H1 (cell line): Measurements from ENCODE around the gene RPL7A. TPM values are rescaled to one million over a fixed set of nuclear protein-coding genes. Genes with fewer than 3 reads are reported as not detected.

Experiments
- CTCF ChIA-PET: fragments of 300-600 bp; sonication (Branson Sonifier 250); formaldehyde crosslinking; loops from one replicate; lab custom pipeline; 2021; ENCODE audit not compliant: partially characterized antibody; lab: Charles Lee
- POLR2A ChIA-PET: fragments of 300-600 bp; sonication (Branson Sonifier 250); formaldehyde crosslinking; loops from one replicate; lab custom pipeline; 2021; ENCODE audit warnings: inconsistent platforms; ENCODE audit not compliant: partially characterized antibody; lab: Charles Lee
- DNase-seq, 2 experiments: peaks; one replicate each; pipeline versions ENCODE4 v3.0.0 to v3.0.0-alpha.2; 2010 to 2022; ENCODE audit warnings: low spot score in 2 of 2, low read depth in 1 of 2, mixed read lengths in 1 of 2
- FAIRE-seq: peaks from 2 replicates; lab custom pipeline; 2011; peaks lifted over from hg19 to GRCh38; lab: Jason Lieb, UNC
- H2AFZ ChIP-seq: 2 replicates; pipeline ENCODE4 v1.8.1; 2012; ENCODE audit warnings: low read length, inconsistent platforms
- H2AK5ac ChIP-seq: 2 replicates; pipeline ENCODE4 v1.6.1; 2013; ENCODE audit warnings: low read depth, low read length
- H2BK120ac ChIP-seq: replicated peaks from 2 replicates; pipeline ENCODE3; 2013; ENCODE audit warnings: low read depth, low read length, inconsistent platforms
- H2BK12ac ChIP-seq: 2 replicates; pipeline ENCODE4 v1.6.1; 2013; ENCODE audit warnings: low read depth, low read length
- H2BK15ac ChIP-seq: 2 replicates; pipeline ENCODE4 v1.6.1; 2013; ENCODE audit warnings: low read length
- H2BK20ac ChIP-seq: 2 replicates; pipeline ENCODE4 v1.6.1; 2013; ENCODE audit warnings: low read length
- H2BK5ac ChIP-seq: 2 replicates; pipeline ENCODE4 v1.6.1; 2013; ENCODE audit warnings: low read depth, low read length
- H3K14ac ChIP-seq: 2 replicates; pipeline ENCODE4 v1.6.1; 2013; ENCODE audit warnings: inconsistent platforms; ENCODE audit not compliant: insufficient read length
- H3K18ac ChIP-seq: 2 replicates; pipeline ENCODE4 v1.6.1; 2013; ENCODE audit warnings: low read length; ENCODE audit errors: extremely low read depth
- H3K23ac ChIP-seq: 2 replicates; pipeline ENCODE4 v1.6.1; 2013; ENCODE audit warnings: inconsistent platforms; ENCODE audit not compliant: insufficient read length
- H3K23me2 ChIP-seq: 2 replicates; pipeline ENCODE4 v1.6.1; 2013; ENCODE audit warnings: low read depth, low read length
- H3K27ac ChIP-seq: 2 replicates; pipeline ENCODE4 v1.6.1; 2011; ENCODE audit warnings: low read depth, low read length, inconsistent platforms
- H3K27me3 ChIP-seq, 4 experiments: replicated peaks in 1 of 4; 1 replicate in 1 of 4; 2 replicates in 3 of 4; pipeline versions ENCODE4 v1.6.1 to v1.8.1; 2011 to 2013; ENCODE audit warnings: low read length in 3 of 4, mild to moderate bottlenecking in 3 of 4, inconsistent platforms in 2 of 4, mixed read lengths in 2 of 4, moderate library complexity in 1 of 4; ENCODE audit not compliant: control insufficient read depth in 3 of 4, insufficient read depth in 3 of 4; ENCODE audit errors: extremely low read depth in 1 of 4
- H3K36me3 ChIP-seq, 4 experiments: 2 replicates each; pipeline versions ENCODE4 v1.6.1 to v1.8.1; 2011 to 2013; ENCODE audit warnings: mild to moderate bottlenecking in 4 of 4, low read length in 3 of 4, moderate library complexity in 2 of 4, control low read depth in 1 of 4, inconsistent platforms in 1 of 4; ENCODE audit not compliant: insufficient read depth in 4 of 4, control insufficient read depth in 2 of 4
- H3K4ac ChIP-seq: replicated peaks from 2 replicates; pipeline ENCODE3; 2013; ENCODE audit warnings: low read length, low read depth, mixed read lengths, inconsistent platforms; ENCODE audit not compliant: insufficient read length
- H3K4me1 ChIP-seq, 4 experiments: replicated peaks in 1 of 4; 1 replicate in 1 of 4; 2 replicates in 3 of 4; pipeline versions ENCODE4 v1.6.1 to v1.8.1; 2011 to 2013; ENCODE audit warnings: low read length in 3 of 4, inconsistent platforms in 2 of 4, mixed read lengths in 1 of 4; ENCODE audit not compliant: insufficient read depth in 4 of 4, control insufficient read depth in 3 of 4
- H3K4me2 ChIP-seq, 2 experiments: 2 replicates each; pipeline versions ENCODE4 v1.6.1 to v1.8.1; 2011 to 2013; ENCODE audit warnings: low read depth in 2 of 2, low read length in 2 of 2, control low read depth in 1 of 2, inconsistent platforms in 1 of 2, mild to moderate bottlenecking in 1 of 2; ENCODE audit not compliant: insufficient read depth in 1 of 2
- H3K4me3 ChIP-seq, 4 experiments: fragments of 200-600, 300-600 bp in 1 of 4; sonication (generic), shearing (Covaris generic), sonication (Bioruptor Twin) in 1 of 4; 2 replicates each; pipeline versions ENCODE4 v1.5.1 to v1.8.1; 2011 to 2016; ENCODE audit warnings: low read length in 4 of 4, low read depth in 3 of 4, control low read depth in 2 of 4, inconsistent platforms in 2 of 4, mild to moderate bottlenecking in 2 of 4, mixed read lengths in 1 of 4, moderate library complexity in 1 of 4; ENCODE audit not compliant: insufficient read depth in 2 of 4; ENCODE audit errors: extremely low read depth in 1 of 4
- H3K56ac ChIP-seq: replicated peaks from 2 replicates; pipeline ENCODE3; 2013; ENCODE audit warnings: low read depth, mild to moderate bottlenecking, mixed read lengths, low read length, inconsistent platforms; ENCODE audit not compliant: insufficient read length
- H3K79me1 ChIP-seq: 2 replicates; pipeline ENCODE4 v1.6.1; 2013; ENCODE audit warnings: low read depth, low read length, control low read depth
- H3K79me2 ChIP-seq, 2 experiments: 2 replicates each; pipeline versions ENCODE4 v1.6.1 to v1.8.1; 2012 to 2013; ENCODE audit warnings: low read length in 2 of 2, mild to moderate bottlenecking in 2 of 2, inconsistent platforms in 1 of 2; ENCODE audit not compliant: insufficient read depth in 2 of 2, control insufficient read depth in 1 of 2
- H3K9ac ChIP-seq, 4 experiments: replicated peaks in 1 of 4; 1 replicate in 1 of 4; 2 replicates in 3 of 4; pipeline versions ENCODE4 v1.6.1 to v1.8.1; 2011 to 2013; ENCODE audit warnings: low read depth in 3 of 4, low read length in 3 of 4, control low read depth in 2 of 4, mild to moderate bottlenecking in 2 of 4, moderate library complexity in 2 of 4, inconsistent platforms in 1 of 4; ENCODE audit errors: extremely low read depth in 1 of 4
- H3K9me3 ChIP-seq, 2 experiments: 2 replicates each; pipeline versions ENCODE4 v1.6.1 to v1.8.1; 2012 to 2013; ENCODE audit warnings: mild to moderate bottlenecking in 2 of 2, moderate library complexity in 2 of 2, control low read depth in 1 of 2, inconsistent platforms in 1 of 2, low read depth in 1 of 2, low read length in 1 of 2, mixed read lengths in 1 of 2; ENCODE audit not compliant: insufficient read depth in 2 of 2
- H4K20me1 ChIP-seq, 2 experiments: replicated peaks in 1 of 2; 2 replicates each; pipeline versions ENCODE3 to v1.8.1; 2011 to 2013; ENCODE audit warnings: inconsistent platforms in 2 of 2, low read length in 2 of 2, mild to moderate bottlenecking in 1 of 2; ENCODE audit not compliant: insufficient read depth in 2 of 2, control insufficient read depth in 1 of 2
- H4K5ac ChIP-seq: 2 replicates; pipeline ENCODE4 v1.6.1; 2013; ENCODE audit warnings: low read length, low read depth, mixed read lengths, inconsistent platforms; ENCODE audit not compliant: insufficient read length
- H4K8ac ChIP-seq: 2 replicates; pipeline ENCODE4 v1.8.0; 2013; ENCODE audit warnings: mild to moderate bottlenecking, moderate library complexity, low read length, inconsistent platforms; ENCODE audit not compliant: insufficient read depth; ENCODE audit errors: extremely low read depth
- H4K91ac ChIP-seq: replicated peaks from 2 replicates; pipeline ENCODE3; 2013; ENCODE audit warnings: low read length, mixed read lengths, inconsistent platforms; ENCODE audit not compliant: insufficient read length
- ATF2 ChIP-seq: IDR thresholded peaks from 2 replicates; pipeline ENCODE4 v1.6.1; 2012; ENCODE audit warnings: low read length, inconsistent platforms
- CHD1 ChIP-seq: IDR thresholded peaks from 2 replicates; pipeline ENCODE4 v1.6.1; 2012; ENCODE audit warnings: low read depth, low read length, improper control_type of control experiment
- EZH2 ChIP-seq: fragments of 200-600 bp; sonication (generic); IDR thresholded peaks from 2 replicates; pipeline ENCODE4 v1.7.1; 2012; ENCODE audit warnings: low read depth, mild to moderate bottlenecking, moderate library complexity, low read length, inconsistent platforms; ENCODE audit not compliant: severe bottlenecking
- HDAC2 ChIP-seq, 2 experiments: fragments of 300-600 bp in 1 of 2; sonication (generic) in 1 of 2; IDR thresholded peaks; 2 replicates each; pipeline ENCODE4 v1.6.1; 2011 to 2012; ENCODE audit warnings: low read depth in 2 of 2, low read length in 2 of 2, mild to moderate bottlenecking in 2 of 2, moderate library complexity in 2 of 2, borderline replicate concordance in 1 of 2, inconsistent platforms in 1 of 2
- JUND ChIP-seq: IDR thresholded peaks from 2 replicates; pipeline ENCODE4 v1.6.1; 2011; ENCODE audit warnings: mild to moderate bottlenecking, improper control_type of control experiment, low read length
- NANOG ChIP-seq: IDR thresholded peaks from 2 replicates; pipeline ENCODE4 v1.6.1; 2011; ENCODE audit warnings: low read length, low read depth, mild to moderate bottlenecking, inconsistent platforms; ENCODE audit not compliant: insufficient read depth, poor library complexity, severe bottlenecking
- RFX5 ChIP-seq: IDR thresholded peaks from 2 replicates; pipeline ENCODE4 v1.6.1; 2011; ENCODE audit warnings: low read depth, low read length, improper control_type of control experiment, borderline replicate concordance
- RXRA ChIP-seq: IDR thresholded peaks from 2 replicates; pipeline ENCODE4 v1.6.1; 2011; ENCODE audit warnings: low read depth, mild to moderate bottlenecking, low read length, moderate library complexity; ENCODE audit not compliant: insufficient read depth
- SP2 ChIP-seq: IDR thresholded peaks from 2 replicates; pipeline ENCODE4 v1.6.1; 2012; ENCODE audit warnings: mild to moderate bottlenecking, low read length, inconsistent platforms
- WGBS, 2 experiments: shearing (Covaris generic) in 1 of 2; methylation state at CpG; one replicate each; pipeline versions ENCODE4 v1.1.6 to v1.1.7; 2013 to 2015; ENCODE audit warnings: low lambda C conversion rate in 2 of 2, mixed read lengths in 2 of 2, inconsistent platforms in 1 of 2, low coverage in 1 of 2, missing lambda C conversion rate in 1 of 2; ENCODE audit not compliant: insufficient replicate concordance in 2 of 2, insufficient coverage in 1 of 2, insufficient read length in 1 of 2; ENCODE audit errors: extremely low coverage in 1 of 2, missing lambda C conversion rate in 1 of 2; 5-methylcytosine and 5-hydroxymethylcytosine counted together
- polyA plus RNA-seq, 7 experiments: library from polyadenylated mRNA; depleted of rRNA in 3 of 7; stranded (reverse) in 5 of 7; unstranded in 2 of 7; fragments of >200 nt in 5 of 7; fragments of 200-250 nt in 2 of 7; gene quantifications; 1 replicate in 5 of 7; 2 replicates in 1 of 7; 4 replicates in 1 of 7; pipeline versions ENCODE4 v1.2.1 to v1.2.3, GENCODE V29; 2011 to 2013; ENCODE audit warnings: missing spikeins in 2 of 7, mixed read lengths in 2 of 7
- total RNA-seq: library from RNA; stranded (reverse); fragmentation: NEBNext Ultra II Directional; extraction: Animal tissue kit (Norgen Biotek cat#: 25700); gene quantifications from 2 replicates; pipeline ENCODE4 v1.2.1, GENCODE V29; 2021
- TF ChIP-seq, protein P1 (sequence below): IDR thresholded peaks from 2 replicates; pipeline ENCODE4 v1.6.1; 2012; ENCODE audit warnings: inconsistent platforms

RPL7A gene
- total and polyA plus RNA-seq, 2 of the 8 experiments (the other 6 are each of a cell fraction or from before 2014, with no cell fraction given): 2,578 to 2,783 TPM

DNA sequence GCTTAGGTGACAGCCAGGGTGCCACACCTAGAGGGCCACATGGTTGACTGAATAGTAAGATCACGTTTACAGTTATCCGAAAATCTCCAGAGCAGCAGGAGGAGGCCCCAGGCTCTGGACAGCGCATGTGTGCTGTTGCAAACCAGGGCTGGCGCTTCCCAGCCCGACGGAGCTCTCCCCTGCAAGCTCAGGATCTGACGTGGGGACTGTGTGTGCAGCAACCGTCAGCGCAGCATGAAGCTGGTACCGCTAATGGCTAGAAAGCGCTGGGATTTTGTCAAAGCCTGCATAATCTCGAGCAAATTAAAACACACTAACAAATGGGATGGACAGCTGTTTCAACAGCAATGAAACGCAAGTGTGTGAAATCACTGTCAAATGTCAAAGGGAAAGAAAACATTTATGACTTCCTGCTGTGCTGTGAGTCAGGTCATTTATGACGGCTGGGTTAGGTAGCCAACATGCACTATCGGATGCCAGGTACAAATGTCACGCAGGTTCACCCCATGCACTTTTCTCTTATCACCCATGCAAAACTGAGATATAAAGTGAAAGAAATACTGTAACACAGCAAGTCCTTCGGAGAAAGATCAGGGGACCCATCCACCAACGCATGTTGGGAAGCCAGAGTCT lies 20.3 kb downstream of the RPL7A start:
- no peak for FAIRE-seq
- POLR2A ChIA-PET: interaction anchor here (19.9 kb wide), 1 partner anchor 15 kb away, joined by 461 read pairs; the partner anchor contains the start of genes MED22, RPL7A, SURF1 and SURF2
- peaks cover 12 to 40% (median 34%) of the 10 kb centered on the region in 4 experiments; a peak in 7 of 8 replicates for H3K36me3 ChIP-seq
- TF ChIP-seq HDAC2 (IDR thresholded peaks at IDR 0.05; ENCODE audit: borderline replicate concordance in 1 of 2, low read depth in 2 of 2, low read length in 2 of 2): no peak
- no peak for TF ChIP-seq JUND
- no peak for TF ChIP-seq EZH2
- TF ChIP-seq NANOG: no peak
- TF ChIP-seq ATF2: no peak
- no peak for TF ChIP-seq SP2
- no peak for TF ChIP-seq RXRA
- TF ChIP-seq, protein P1, sequence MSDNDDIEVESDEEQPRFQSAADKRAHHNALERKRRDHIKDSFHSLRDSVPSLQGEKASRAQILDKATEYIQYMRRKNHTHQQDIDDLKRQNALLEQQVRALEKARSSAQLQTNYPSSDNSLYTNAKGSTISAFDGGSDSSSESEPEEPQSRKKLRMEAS: no peak
- TF ChIP-seq CHD1: no peak
- no peak for TF ChIP-seq RFX5

More for the DNA sequence above, 20.3 kb downstream of the RPL7A start:
- no peak for DNase-seq
- Histone ChIP-seq H3K18ac (no peak overlapping the region), H3K4ac (no peak overlapping the region), H2BK12ac (no peak overlapping the region), H4K20me1 (peaks cover 45 to 66% of the 10 kb centered on the region in 2 experiments), H4K91ac (no peak overlapping the region), H3K56ac (no peak overlapping the region), H3K4me1 (no peaks in the 10 kb centered on the region; a peak in 1 of 7 replicates), H3K9me3 (no peaks in the 10 kb centered on the region), H2BK120ac (no peak overlapping the region), H3K23ac (no peak overlapping the region), H3K14ac (no peak overlapping the region), H3K9ac (no peak overlapping the region), H3K27ac (no peak overlapping the region), H2AK5ac (no peak overlapping the region), H2BK20ac (no peak overlapping the region), H2BK5ac (no peak overlapping the region), H3K79me2 (peaks cover 18 to 70% of the 10 kb centered on the region in 2 experiments; a peak in 3 of 4 replicates), H3K4me2 (no peak overlapping the region), H3K23me2 (no peaks in the 10 kb centered on the region), H2AFZ (no peak overlapping the region), H2BK15ac (no peak overlapping the region), H4K8ac (no peak overlapping the region), H4K5ac (no peak overlapping the region), H3K4me3 (no peak overlapping the region), H3K27me3 (no peaks in the 10 kb centered on the region), H3K79me1 (peaks cover 38% of the 10 kb centered on the region)
- CTCF ChIA-PET: interaction anchor here (0.9 to 10.1 kb wide), 5 partner anchors 11 to 41 kb away, joined by 3 to 90 read pairs (median 5); partner anchors contain the start of genes SURF1 and SURF2
- WGBS, 2 experiments: 94% methylated on average over 18 of the region's 18 CpGs; no CpG with 5 or more reads in 1 of the 2 experiments
